H1 (cell line): ENCODE measurements around the gene COL8A1. TPM values are rescaled to one million over a fixed set of nuclear protein-coding genes. Genes with fewer than 3 reads are reported as not detected.
A peak's percentile ranks its signal among the peaks of the same experiment; 100 is the strongest.

ENCODE experiments used
- CTCF ChIA-PET: fragments of 300-600 bp; sonication (Branson Sonifier 250); formaldehyde crosslinking; loops from one replicate; lab custom pipeline; 2021; ENCODE audit not compliant: partially characterized antibody; lab: Charles Lee
- POLR2A ChIA-PET: fragments of 300-600 bp; sonication (Branson Sonifier 250); formaldehyde crosslinking; loops from one replicate; lab custom pipeline; 2021; ENCODE audit warnings: inconsistent platforms; ENCODE audit not compliant: partially characterized antibody; lab: Charles Lee
- DNase-seq, 2 experiments: peaks; one replicate each; pipeline versions ENCODE4 v3.0.0 to v3.0.0-alpha.2; 2010 to 2022; ENCODE audit warnings: low spot score in 2 of 2, low read depth in 1 of 2, mixed read lengths in 1 of 2
- FAIRE-seq: peaks from 2 replicates; lab custom pipeline; 2011; peaks lifted over from hg19 to GRCh38; lab: Jason Lieb, UNC
- H2AFZ ChIP-seq: 2 replicates; pipeline ENCODE4 v1.8.1; 2012; ENCODE audit warnings: low read length, inconsistent platforms
- H2AK5ac ChIP-seq: 2 replicates; pipeline ENCODE4 v1.6.1; 2013; ENCODE audit warnings: low read depth, low read length
- H2BK120ac ChIP-seq: replicated peaks from 2 replicates; pipeline ENCODE3; 2013; ENCODE audit warnings: low read depth, low read length, inconsistent platforms
- H2BK12ac ChIP-seq: 2 replicates; pipeline ENCODE4 v1.6.1; 2013; ENCODE audit warnings: low read depth, low read length
- H2BK15ac ChIP-seq: 2 replicates; pipeline ENCODE4 v1.6.1; 2013; ENCODE audit warnings: low read length
- H2BK20ac ChIP-seq: 2 replicates; pipeline ENCODE4 v1.6.1; 2013; ENCODE audit warnings: low read length
- H2BK5ac ChIP-seq: 2 replicates; pipeline ENCODE4 v1.6.1; 2013; ENCODE audit warnings: low read depth, low read length
- H3K14ac ChIP-seq: 2 replicates; pipeline ENCODE4 v1.6.1; 2013; ENCODE audit warnings: inconsistent platforms; ENCODE audit not compliant: insufficient read length
- H3K18ac ChIP-seq: 2 replicates; pipeline ENCODE4 v1.6.1; 2013; ENCODE audit warnings: low read length; ENCODE audit errors: extremely low read depth
- H3K23ac ChIP-seq: 2 replicates; pipeline ENCODE4 v1.6.1; 2013; ENCODE audit warnings: inconsistent platforms; ENCODE audit not compliant: insufficient read length
- H3K23me2 ChIP-seq: 2 replicates; pipeline ENCODE4 v1.6.1; 2013; ENCODE audit warnings: low read depth, low read length
- H3K27ac ChIP-seq: 2 replicates; pipeline ENCODE4 v1.6.1; 2011; ENCODE audit warnings: low read depth, low read length, inconsistent platforms
- H3K27me3 ChIP-seq, 4 experiments: replicated peaks in 1 of 4; 1 replicate in 1 of 4; 2 replicates in 3 of 4; pipeline versions ENCODE4 v1.6.1 to v1.8.1; 2011 to 2013; ENCODE audit warnings: low read length in 3 of 4, mild to moderate bottlenecking in 3 of 4, inconsistent platforms in 2 of 4, mixed read lengths in 2 of 4, moderate library complexity in 1 of 4; ENCODE audit not compliant: control insufficient read depth in 3 of 4, insufficient read depth in 3 of 4; ENCODE audit errors: extremely low read depth in 1 of 4
- H3K36me3 ChIP-seq, 4 experiments: 2 replicates each; pipeline versions ENCODE4 v1.6.1 to v1.8.1; 2011 to 2013; ENCODE audit warnings: mild to moderate bottlenecking in 4 of 4, low read length in 3 of 4, moderate library complexity in 2 of 4, control low read depth in 1 of 4, inconsistent platforms in 1 of 4; ENCODE audit not compliant: insufficient read depth in 4 of 4, control insufficient read depth in 2 of 4
- H3K4ac ChIP-seq: replicated peaks from 2 replicates; pipeline ENCODE3; 2013; ENCODE audit warnings: low read length, low read depth, mixed read lengths, inconsistent platforms; ENCODE audit not compliant: insufficient read length
- H3K4me1 ChIP-seq, 4 experiments: replicated peaks in 1 of 4; 1 replicate in 1 of 4; 2 replicates in 3 of 4; pipeline versions ENCODE4 v1.6.1 to v1.8.1; 2011 to 2013; ENCODE audit warnings: low read length in 3 of 4, inconsistent platforms in 2 of 4, mixed read lengths in 1 of 4; ENCODE audit not compliant: insufficient read depth in 4 of 4, control insufficient read depth in 3 of 4
- H3K4me2 ChIP-seq, 2 experiments: 2 replicates each; pipeline versions ENCODE4 v1.6.1 to v1.8.1; 2011 to 2013; ENCODE audit warnings: low read depth in 2 of 2, low read length in 2 of 2, control low read depth in 1 of 2, inconsistent platforms in 1 of 2, mild to moderate bottlenecking in 1 of 2; ENCODE audit not compliant: insufficient read depth in 1 of 2
- H3K4me3 ChIP-seq, 4 experiments: fragments of 200-600, 300-600 bp in 1 of 4; sonication (generic), shearing (Covaris generic), sonication (Bioruptor Twin) in 1 of 4; 2 replicates each; pipeline versions ENCODE4 v1.5.1 to v1.8.1; 2011 to 2016; ENCODE audit warnings: low read length in 4 of 4, low read depth in 3 of 4, control low read depth in 2 of 4, inconsistent platforms in 2 of 4, mild to moderate bottlenecking in 2 of 4, mixed read lengths in 1 of 4, moderate library complexity in 1 of 4; ENCODE audit not compliant: insufficient read depth in 2 of 4; ENCODE audit errors: extremely low read depth in 1 of 4
- H3K56ac ChIP-seq: replicated peaks from 2 replicates; pipeline ENCODE3; 2013; ENCODE audit warnings: low read depth, mild to moderate bottlenecking, mixed read lengths, low read length, inconsistent platforms; ENCODE audit not compliant: insufficient read length
- H3K79me1 ChIP-seq: 2 replicates; pipeline ENCODE4 v1.6.1; 2013; ENCODE audit warnings: low read depth, low read length, control low read depth
- H3K79me2 ChIP-seq, 2 experiments: 2 replicates each; pipeline versions ENCODE4 v1.6.1 to v1.8.1; 2012 to 2013; ENCODE audit warnings: low read length in 2 of 2, mild to moderate bottlenecking in 2 of 2, inconsistent platforms in 1 of 2; ENCODE audit not compliant: insufficient read depth in 2 of 2, control insufficient read depth in 1 of 2
- H3K9ac ChIP-seq, 4 experiments: replicated peaks in 1 of 4; 1 replicate in 1 of 4; 2 replicates in 3 of 4; pipeline versions ENCODE4 v1.6.1 to v1.8.1; 2011 to 2013; ENCODE audit warnings: low read depth in 3 of 4, low read length in 3 of 4, control low read depth in 2 of 4, mild to moderate bottlenecking in 2 of 4, moderate library complexity in 2 of 4, inconsistent platforms in 1 of 4; ENCODE audit errors: extremely low read depth in 1 of 4
- H3K9me3 ChIP-seq, 2 experiments: 2 replicates each; pipeline versions ENCODE4 v1.6.1 to v1.8.1; 2012 to 2013; ENCODE audit warnings: mild to moderate bottlenecking in 2 of 2, moderate library complexity in 2 of 2, control low read depth in 1 of 2, inconsistent platforms in 1 of 2, low read depth in 1 of 2, low read length in 1 of 2, mixed read lengths in 1 of 2; ENCODE audit not compliant: insufficient read depth in 2 of 2
- H4K20me1 ChIP-seq, 2 experiments: replicated peaks in 1 of 2; 2 replicates each; pipeline versions ENCODE3 to v1.8.1; 2011 to 2013; ENCODE audit warnings: inconsistent platforms in 2 of 2, low read length in 2 of 2, mild to moderate bottlenecking in 1 of 2; ENCODE audit not compliant: insufficient read depth in 2 of 2, control insufficient read depth in 1 of 2
- H4K5ac ChIP-seq: 2 replicates; pipeline ENCODE4 v1.6.1; 2013; ENCODE audit warnings: low read length, low read depth, mixed read lengths, inconsistent platforms; ENCODE audit not compliant: insufficient read length
- H4K8ac ChIP-seq: 2 replicates; pipeline ENCODE4 v1.8.0; 2013; ENCODE audit warnings: mild to moderate bottlenecking, moderate library complexity, low read length, inconsistent platforms; ENCODE audit not compliant: insufficient read depth; ENCODE audit errors: extremely low read depth
- H4K91ac ChIP-seq: replicated peaks from 2 replicates; pipeline ENCODE3; 2013; ENCODE audit warnings: low read length, mixed read lengths, inconsistent platforms; ENCODE audit not compliant: insufficient read length
- BRCA1 ChIP-seq: IDR thresholded peaks from 2 replicates; pipeline ENCODE4 v1.6.1; 2012; ENCODE audit warnings: low read depth, low read length, improper control_type of control experiment
- NANOG ChIP-seq: IDR thresholded peaks from 2 replicates; pipeline ENCODE4 v1.6.1; 2011; ENCODE audit warnings: low read length, low read depth, mild to moderate bottlenecking, inconsistent platforms; ENCODE audit not compliant: insufficient read depth, poor library complexity, severe bottlenecking
- RNF2 ChIP-seq: fragments of 200-900, 300-1000 bp; sonication (generic); IDR thresholded peaks from 2 replicates; pipeline ENCODE4 v1.7.1; 2016; ENCODE audit warnings: borderline replicate concordance, low read depth, mild to moderate bottlenecking, antibody characterized with exemption, low read length; ENCODE audit not compliant: poor library complexity, severe bottlenecking; ENCODE audit errors: missing control alignments
- WGBS, 2 experiments: shearing (Covaris generic) in 1 of 2; methylation state at CpG; one replicate each; pipeline versions ENCODE4 v1.1.6 to v1.1.7; 2013 to 2015; ENCODE audit warnings: low lambda C conversion rate in 2 of 2, mixed read lengths in 2 of 2, inconsistent platforms in 1 of 2, low coverage in 1 of 2, missing lambda C conversion rate in 1 of 2; ENCODE audit not compliant: insufficient replicate concordance in 2 of 2, insufficient coverage in 1 of 2, insufficient read length in 1 of 2; ENCODE audit errors: extremely low coverage in 1 of 2, missing lambda C conversion rate in 1 of 2; 5-methylcytosine and 5-hydroxymethylcytosine counted together
- polyA plus RNA-seq, 7 experiments: library from polyadenylated mRNA; depleted of rRNA in 3 of 7; stranded (reverse) in 5 of 7; unstranded in 2 of 7; fragments of >200 nt in 5 of 7; fragments of 200-250 nt in 2 of 7; gene quantifications; 1 replicate in 5 of 7; 2 replicates in 1 of 7; 4 replicates in 1 of 7; pipeline versions ENCODE4 v1.2.1 to v1.2.3, GENCODE V29; 2011 to 2013; ENCODE audit warnings: missing spikeins in 2 of 7, mixed read lengths in 2 of 7
- total RNA-seq: library from RNA; stranded (reverse); fragmentation: NEBNext Ultra II Directional; extraction: Animal tissue kit (Norgen Biotek cat#: 25700); gene quantifications from 2 replicates; pipeline ENCODE4 v1.2.1, GENCODE V29; 2021

The COL8A1 gene
- total and polyA plus RNA-seq, 2 of the 8 experiments (the other 6 are each of a cell fraction or from before 2014, with no cell fraction given), result 0.21 to 1.2 TPM

DNA sequence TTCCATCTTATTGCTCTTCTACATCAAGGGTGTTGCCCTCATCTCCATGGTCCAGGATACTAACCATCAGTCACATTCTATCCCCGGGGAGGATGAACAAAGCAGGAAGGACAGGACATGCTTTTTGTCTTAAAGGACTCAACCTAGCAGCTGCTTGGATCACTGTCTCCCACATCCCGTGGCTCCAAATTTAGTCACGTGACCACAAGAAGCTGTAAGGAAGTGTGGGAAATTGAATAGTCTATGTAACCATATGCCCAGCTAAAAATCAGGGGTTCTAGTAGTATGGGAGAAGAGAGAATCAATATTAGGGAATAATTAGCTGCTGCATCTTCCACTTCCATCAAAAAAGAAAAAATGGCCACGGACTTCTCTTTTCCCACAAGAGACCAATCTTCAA, 161.0 kb downstream of the COL8A1 start:
- Histone ChIP-seq H3K9ac (no peak overlapping the region), H2AFZ (no peak overlapping the region), H3K79me1 (no peaks in the 10 kb centered on the region), H3K23ac (no peak overlapping the region), H2BK12ac (no peak overlapping the region), H4K91ac (no peak overlapping the region), H2BK20ac (no peak overlapping the region), H3K9me3 (peaks cover 3 to 9% of the 10 kb centered on the region in 2 experiments; a peak in 3 of 4 replicates), H2BK15ac (no peak overlapping the region), H4K8ac (no peak overlapping the region), H4K5ac (no peak overlapping the region), H3K56ac (no peak overlapping the region), H3K4me3 (no peak overlapping the region), H3K4me1 (no peaks in the 10 kb centered on the region), H3K4ac (no peak overlapping the region), H3K79me2 (no peaks in the 10 kb centered on the region), H3K36me3 (no peaks in the 10 kb centered on the region; a peak in 1 of 8 replicates), H3K14ac (no peak overlapping the region), H2AK5ac (no peak overlapping the region), H3K18ac (no peak overlapping the region), H3K27me3 (no peaks in the 10 kb centered on the region), H2BK5ac (no peak overlapping the region), H4K20me1 (no peaks in the 10 kb centered on the region), H2BK120ac (no peak overlapping the region), H3K4me2 (no peak overlapping the region), H3K27ac (no peak overlapping the region), H3K23me2 (no peaks in the 10 kb centered on the region)
- ChIA-PET CTCF (interaction anchor here (1.4 kb wide), 1 partner anchor 9 kb away, joined by 4 read pairs; no protein-coding TSS in a partner anchor), POLR2A (no interaction called here)
- DNase-seq, result no peak
- WGBS, 2 experiments, result 90% methylated on average over 4 of the region's 4 CpGs; no CpG with 5 or more reads in 1 of the 2 experiments
- FAIRE-seq, result peak; percentile 7
- TF ChIP-seq NANOG (no peak), BRCA1 (no peak), RNF2 (no peak)
